GM23338 (cell line): ENCODE data around the gene STOM. TPM values are rescaled to one million over a fixed set of nuclear protein-coding genes. Genes with fewer than 3 reads are reported as not detected.

Source experiments
- ATAC-seq: fragments of 200-7000 bp; cut with Tn5 transposase; 3 replicates; pipeline ENCODE4 v1.9.1; 2020
- DNase-seq: peaks from one replicate; pipeline ENCODE4 v3.0.0-alpha.2; 2015; ENCODE audit warnings: low spot score
- H2AFZ ChIP-seq: fragments of 200-600 bp; sonication (generic); 2 replicates; pipeline ENCODE4 v1.8.0; 2016; ENCODE audit warnings: antibody characterized with exemption, mild to moderate bottlenecking, moderate library complexity
- H3F3A ChIP-seq: fragments of 200-600 bp; sonication (generic); replicated peaks from 2 replicates; pipeline ENCODE4 v1.8.0; 2017; ENCODE audit warnings: antibody characterized with exemption, mixed run types, low read depth
- H3K27ac ChIP-seq: fragments of 200-600 bp; sonication (generic); 2 replicates; pipeline ENCODE4 v1.6.1; 2016; ENCODE audit warnings: low read depth
- H3K27me3 ChIP-seq: fragments of 200-600 bp; sonication (generic); 2 replicates; pipeline ENCODE4 v1.8.0; 2016; ENCODE audit warnings: mild to moderate bottlenecking, mixed run types, moderate library complexity; ENCODE audit not compliant: insufficient read depth
- H3K36me3 ChIP-seq: fragments of 200-600 bp; sonication (generic); 2 replicates; pipeline ENCODE4 v1.8.0; 2016; ENCODE audit warnings: mild to moderate bottlenecking; ENCODE audit not compliant: insufficient read depth
- H3K4me1 ChIP-seq: fragments of 200-600 bp; sonication (generic); 2 replicates; pipeline ENCODE4 v1.8.0; 2016; ENCODE audit warnings: mild to moderate bottlenecking, moderate library complexity; ENCODE audit not compliant: insufficient read depth
- H3K4me2 ChIP-seq: fragments of 200-600 bp; sonication (generic); 2 replicates; pipeline ENCODE4 v1.7.1; 2017; ENCODE audit warnings: mixed run types
- H3K4me3 ChIP-seq: fragments of 200-600 bp; sonication (generic); 2 replicates; pipeline ENCODE4 v1.6.1; 2016; ENCODE audit warnings: mixed run types
- H3K79me2 ChIP-seq: fragments of 200-600 bp; sonication (generic); replicated peaks from 2 replicates; pipeline ENCODE4 v1.8.0; 2017; ENCODE audit warnings: mild to moderate bottlenecking; ENCODE audit not compliant: insufficient read depth
- H3K9me2 ChIP-seq: fragments of 200-600 bp; sonication (generic); 2 replicates; pipeline ENCODE4 v1.8.0; 2017; ENCODE audit not compliant: insufficient read depth
- H4K20me1 ChIP-seq: fragments of 200-600 bp; sonication (generic); replicated peaks from 2 replicates; pipeline ENCODE4 v1.8.0; 2017; ENCODE audit warnings: mild to moderate bottlenecking; ENCODE audit not compliant: insufficient read depth
- H3K27ac Mint-ChIP-seq: 2 replicates; pipeline ENCODE4 v1.8.0; 2020; ENCODE audit warnings: inconsistent platforms, mild to moderate bottlenecking, moderate library complexity, mixed read lengths
- H3K27me3 Mint-ChIP-seq: 3 replicates; pipeline ENCODE4 v1.8.0; 2022; ENCODE audit warnings: low read depth, mild to moderate bottlenecking, moderate library complexity, mixed read lengths, inconsistent platforms; ENCODE audit not compliant: insufficient read depth, poor library complexity
- H3K36me3 Mint-ChIP-seq: 3 replicates; pipeline ENCODE4 v1.8.0; 2021; ENCODE audit warnings: low read depth, mild to moderate bottlenecking, inconsistent platforms, moderate library complexity, mixed read lengths
- H3K4me1 Mint-ChIP-seq: 3 replicates; pipeline ENCODE4 v1.8.0; 2020; ENCODE audit warnings: mild to moderate bottlenecking, inconsistent platforms, mixed read lengths
- H3K4me3 Mint-ChIP-seq: 3 replicates; pipeline ENCODE4 v1.8.0; 2021; ENCODE audit warnings: moderate library complexity, mild to moderate bottlenecking, inconsistent platforms, mixed read lengths
- H3K9me3 Mint-ChIP-seq: 3 replicates; pipeline ENCODE4 v1.8.0; 2020; ENCODE audit warnings: moderate library complexity, mild to moderate bottlenecking, inconsistent platforms, mixed read lengths
- CTCF ChIP-seq, 2 experiments: fragments of 200-600 bp in 1 of 2; sonication (generic) in 1 of 2; conservative IDR thresholded peaks; 2 replicates each; pipeline versions ENCODE4 v1.5.1 to v1.6.1; 2016 to 2017; ENCODE audit warnings: antibody characterized with exemption in 2 of 2, low read depth in 2 of 2, mild to moderate bottlenecking in 2 of 2, moderate library complexity in 1 of 2
- EZH2 ChIP-seq: fragments of 200-600 bp; sonication (generic); IDR thresholded peaks from one replicate; pipeline ENCODE4 v1.8.0; 2017; ENCODE audit warnings: antibody characterized with exemption, mild to moderate bottlenecking, low read depth; ENCODE audit not compliant: unreplicated experiment
- EZH2phosphoT487 ChIP-seq: fragments of 200-600 bp; sonication (generic); IDR thresholded peaks from one replicate; pipeline ENCODE4 v1.8.1; 2018; ENCODE audit warnings: antibody characterized with exemption; ENCODE audit not compliant: unreplicated experiment
- JUNB ChIP-seq: IDR thresholded peaks from one replicate; pipeline ENCODE4 v1.6.1; 2016; ENCODE audit warnings: antibody characterized with exemption; ENCODE audit not compliant: unreplicated experiment
- POLR2AphosphoS5 ChIP-seq: IDR thresholded peaks from 2 replicates; pipeline ENCODE4 v1.6.1; 2016; ENCODE audit warnings: antibody characterized with exemption, low read depth
- REST ChIP-seq: IDR thresholded peaks from one replicate; pipeline ENCODE4 v1.6.1; 2018; ENCODE audit warnings: antibody characterized with exemption; ENCODE audit not compliant: unreplicated experiment
- STAT1 ChIP-seq: IDR thresholded peaks from one replicate; pipeline ENCODE4 v1.6.1; 2016; ENCODE audit warnings: antibody characterized with exemption; ENCODE audit not compliant: unreplicated experiment
- ZNF331 ChIP-seq: fragments of 250-450 bp; sonication (Bioruptor Pico); IDR thresholded peaks from 2 replicates; pipeline ENCODE4 v1.5.0; 2020; ENCODE audit warnings: low read depth, mild to moderate bottlenecking, moderate library complexity
- ZNF462 ChIP-seq: fragments of 250-450 bp; sonication (Bioruptor Pico); IDR thresholded peaks from 2 replicates; pipeline ENCODE4 v1.5.0; 2020; ENCODE audit warnings: mild to moderate bottlenecking, moderate library complexity
- polyA plus RNA-seq: library from polyadenylated mRNA; unstranded; fragments of >200 nt; fragmentation: Nextera tagmentation; extraction: Ambion mirVana; gene quantifications from 2 replicates; pipeline ENCODE4 v1.2.1, GENCODE V29; 2016
- total RNA-seq: library from RNA; depleted of rRNA; stranded (reverse); fragments of >200 nt; shearing (Covaris generic); gene quantifications from 2 replicates; pipeline ENCODE4 v1.2.3, GENCODE V29; 2014

STOM gene
- total and polyA plus RNA-seq, 2 experiments from 2014 or later, result 29.4 to 51.1 TPM

GRCh38 chr9:121303456-121304451 lies 66.3 kb downstream of the STOM start:
- no peak overlapping the region for H3K4me3 ChIP-seq
- no peaks in the 10 kb centered on the region for H4K20me1 ChIP-seq
- H2AFZ ChIP-seq, result no peak overlapping the region
- no peak overlapping the region for H3K27ac ChIP-seq
- 0 out of 2 replicates have a peak, but pooled peaks cover 5% of the 10 kb centered on the region for H3F3A ChIP-seq
- no peak overlapping the region for H3K4me3 Mint-ChIP-seq
- no peaks in the 10 kb centered on the region for H3K9me3 Mint-ChIP-seq
- ATAC-seq (no peak), DNase-seq (no peak)
- peaks cover 6% of the 10 kb centered on the region; the same call in 1 of the 3 replicates for H3K36me3 Mint-ChIP-seq
- H3K79me2 ChIP-seq, result no peaks in the 10 kb centered on the region
- H3K4me2 ChIP-seq, result no peak overlapping the region
- H3K9me2 ChIP-seq, result no peaks in the 10 kb centered on the region
- peaks cover 26% of the 10 kb centered on the region for H3K27me3 ChIP-seq
- H3K27me3 Mint-ChIP-seq, result peaks cover 14% of the 10 kb centered on the region
- H3K27ac Mint-ChIP-seq, result no peak overlapping the region
- peaks cover 16% of the 10 kb centered on the region for H3K4me1 Mint-ChIP-seq
- H3K4me1 ChIP-seq, result peaks cover 13% of the 10 kb centered on the region
- H3K36me3 ChIP-seq, result no peaks in the 10 kb centered on the region
- TF ChIP-seq EZH2phosphoT487 (no peak), REST (no peak), EZH2 (no peak), ZNF462 (CRISPR knock-in tag) (no peak), JUNB (no peak), ZNF331 (CRISPR knock-in tag) (no peak), STAT1 (no peak), CTCF (conservative IDR thresholded peaks at IDR 0.05; ENCODE audit: low read depth in 2 of 2) (no peak), POLR2AphosphoS5 (no peak)
